Fibroblast of lung (primary cell): ENCODE data around the gene NEK9. TPM values are rescaled to one million over a fixed set of nuclear protein-coding genes. Genes with fewer than 3 reads are reported as not detected.

Experiments used
- DNase-seq, 2 donors: peaks; one replicate each; pipeline versions ENCODE4 v3.0.0 to v3.0.0-alpha.2; 2010; ENCODE audit warnings: low read depth in 2 of 2
- H2AFZ ChIP-seq: 2 replicates; pipeline ENCODE4 v1.5.1; 2012; ENCODE audit warnings: low read length, control low read depth, inconsistent platforms
- H3K27ac ChIP-seq: 2 replicates; pipeline ENCODE4 v1.5.1; 2011; ENCODE audit warnings: low read length, control low read depth; ENCODE audit not compliant: insufficient read depth
- H3K27me3 ChIP-seq: 2 replicates; pipeline ENCODE4 v1.5.1; 2011; ENCODE audit warnings: mild to moderate bottlenecking, low read length; ENCODE audit not compliant: control insufficient read depth, insufficient read depth
- H3K36me3 ChIP-seq: 2 replicates; pipeline ENCODE4 v1.5.1; 2011; ENCODE audit warnings: low read length; ENCODE audit not compliant: control insufficient read depth, insufficient read depth
- H3K4me1 ChIP-seq: 2 replicates; pipeline ENCODE4 v1.5.1; 2011; ENCODE audit warnings: low read length; ENCODE audit not compliant: control insufficient read depth, insufficient read depth; ENCODE audit errors: extremely low read depth
- H3K4me2 ChIP-seq: 2 replicates; pipeline ENCODE4 v1.5.1; 2011; ENCODE audit warnings: low read length, control low read depth; ENCODE audit not compliant: insufficient read depth; ENCODE audit errors: extremely low read depth
- H3K4me3 ChIP-seq, 4 experiments: fragments of 200-600 bp in 1 of 4; sonication (generic) in 1 of 4; replicated peaks in 1 of 4; 2 replicates each; pipeline ENCODE4 v1.5.1; 2011 to 2016; ENCODE audit warnings: low read length in 4 of 4, low read depth in 3 of 4, mild to moderate bottlenecking in 3 of 4, control low read depth in 2 of 4, inconsistent platforms in 1 of 4, mixed read lengths in 1 of 4; ENCODE audit not compliant: insufficient read depth in 1 of 4; ENCODE audit errors: control extremely low read depth in 1 of 4
- H3K79me2 ChIP-seq: 2 replicates; pipeline ENCODE4 v1.5.1; 2012; ENCODE audit warnings: mild to moderate bottlenecking, low read length, inconsistent platforms; ENCODE audit not compliant: control insufficient read depth, insufficient read depth
- H3K9ac ChIP-seq: 2 replicates; pipeline ENCODE4 v1.5.1; 2011; ENCODE audit warnings: mild to moderate bottlenecking, low read length, control low read depth; ENCODE audit not compliant: insufficient read depth
- H3K9me3 ChIP-seq: 2 replicates; pipeline ENCODE4 v1.5.1; 2012; ENCODE audit warnings: low read depth, low read length; ENCODE audit not compliant: control insufficient read depth, insufficient read depth
- H4K20me1 ChIP-seq: 2 replicates; pipeline ENCODE4 v1.5.1; 2011; ENCODE audit warnings: low read length; ENCODE audit not compliant: control insufficient read depth, insufficient read depth; ENCODE audit errors: extremely low read depth
- CTCF ChIP-seq, 2 donors: IDR thresholded peaks in 1 of 2; conservative IDR thresholded peaks in 1 of 2; 1 replicate in 1 of 2; 2 replicates in 1 of 2; pipeline ENCODE4 v1.5.1; 2011 to 2012; ENCODE audit warnings: low read length in 2 of 2, control low read depth in 1 of 2, inconsistent platforms in 1 of 2, low read depth in 1 of 2, mild to moderate bottlenecking in 1 of 2
- EZH2 ChIP-seq: IDR thresholded peaks from 2 replicates; pipeline ENCODE4 v1.5.1; 2012; ENCODE audit warnings: low read length, control low read depth, mild to moderate bottlenecking; ENCODE audit errors: missing control alignments
- polyA plus RNA-seq, 2 donors: library from polyadenylated mRNA; depleted of rRNA in 1 of 2; stranded (reverse) in 1 of 2; unstranded in 1 of 2; fragments of >200 nt; gene quantifications; 2 replicates each; pipeline ENCODE4 v1.2.1, GENCODE V29; 2011 to 2012; ENCODE audit warnings: missing spikeins in 1 of 2
- total RNA-seq: library from RNA; depleted of rRNA; stranded (reverse); fragments of >200 nt; gene quantifications from 2 replicates; pipeline ENCODE4 v1.2.1, GENCODE V29; 2014

Gene NEK9
- total and polyA plus RNA-seq, 2 donors (not counting 1 experiment from before 2014, with no cell fraction given): 63.4 to 81.3 TPM

- DNase-seq: peak in 1 of 2 donors; percentile 31
- Histone ChIP-seq H3K4me2 (no peak overlapping the region), H3K9me3 (no peaks in the 10 kb centered on the region), H4K20me1 (no peaks in the 10 kb centered on the region), H3K27ac (no peak overlapping the region), H3K4me1 (no peaks in the 10 kb centered on the region), H3K36me3 (no peaks in the 10 kb centered on the region), H2AFZ (no peak overlapping the region), H3K79me2 (peaks cover 17% of the 10 kb centered on the region), H3K27me3 (no peaks in the 10 kb centered on the region), H3K9ac (no peak overlapping the region), H3K4me3 (no peak overlapping the region)
- TF ChIP-seq CTCF (conservative IDR thresholded peaks at IDR 0.05 in 1 of 2, IDR thresholded peaks at IDR 0.05 in 1 of 2; ENCODE audit: low read depth in 1 of 2, low read length in 2 of 2) (no peak), EZH2 (no peak)
Measured at GRCh38 chr14:75059642-75060041, 67.2 kb downstream of the NEK9 start.

GRCh38 chr14:75054421-75054820 lies 72.4 kb downstream of the NEK9 start:
- no peak overlapping the region for H3K27ac ChIP-seq
- peaks cover under 1% of the 10 kb centered on the region for H3K4me1 ChIP-seq
- H3K27me3 ChIP-seq: no peaks in the 10 kb centered on the region
- H3K4me3 ChIP-seq: no peak overlapping the region
- H2AFZ ChIP-seq: no peak overlapping the region
- no peaks in the 10 kb centered on the region for H3K9me3 ChIP-seq
- TF ChIP-seq EZH2 (no peak), CTCF (conservative IDR thresholded peaks at IDR 0.05 in 1 of 2, IDR thresholded peaks at IDR 0.05 in 1 of 2; ENCODE audit: low read depth in 1 of 2, low read length in 2 of 2) (no peak)
- no peak overlapping the region for H3K9ac ChIP-seq
- H3K36me3 ChIP-seq: no peaks in the 10 kb centered on the region
- no peaks in the 10 kb centered on the region for H3K79me2 ChIP-seq
- H3K4me2 ChIP-seq: no peak overlapping the region
- DNase-seq: no peak
- H4K20me1 ChIP-seq: no peaks in the 10 kb centered on the region

- Histone ChIP-seq H3K27ac (no peak overlapping the region), H3K4me2 (no peak overlapping the region)
Measured at GRCh38 chr14:75053396-75054291, 73.2 kb downstream of the NEK9 start.

More at GRCh38 chr14:75053396-75054291, 73.2 kb downstream of the NEK9 start:
- DNase-seq: no peak
- Histone ChIP-seq H3K79me2 (no peaks in the 10 kb centered on the region), H3K9me3 (no peaks in the 10 kb centered on the region), H3K4me1 (peaks cover 2% of the 10 kb centered on the region), H3K27me3 (no peaks in the 10 kb centered on the region), H4K20me1 (no peaks in the 10 kb centered on the region), H3K36me3 (no peaks in the 10 kb centered on the region), H2AFZ (no peak overlapping the region), H3K9ac (no peak overlapping the region), H3K4me3 (no peak overlapping the region)
- TF ChIP-seq CTCF (conservative IDR thresholded peaks at IDR 0.05 in 1 of 2, IDR thresholded peaks at IDR 0.05 in 1 of 2; ENCODE audit: low read depth in 1 of 2, low read length in 2 of 2) (no peak), EZH2 (no peak)
